ENCODE data around the gene IAH1.

Gene IAH1

GRCh38 chr2:9536504-9536903, 62.2 kb downstream of the IAH1 start:
- Mint-ChIP-seq H3K4me1 (peaks cover 11% of the 10 kb centered on the region), H3K9me3 (no peaks in the 10 kb centered on the region), H3K27ac (peak overlapping the region; percentile 71), H3K4me3 (no peak overlapping the region), H3K36me3 (peaks cover 91% of the 10 kb centered on the region)
- ATAC-seq (no peak), DNase-seq (ENCODE audit: low spot score in 2 of 2) (no peak)

GRCh38 chr2:9538000-9538507, 63.7 kb downstream of the IAH1 start:
- H3K36me3 Mint-ChIP-seq, result peaks cover 91% of the 10 kb centered on the region
- H3K4me1 Mint-ChIP-seq, result peaks cover 12% of the 10 kb centered on the region
- DNase-seq (ENCODE audit: low spot score in 2 of 2), result no peak
- no peaks in the 10 kb centered on the region for H3K9me3 Mint-ChIP-seq
- no peak overlapping the region for H3K4me3 Mint-ChIP-seq
- H3K27ac Mint-ChIP-seq, result peak overlapping the region; percentile 56
- no peak for ATAC-seq
